Stimulated activated CD4-positive, alpha-beta T cell treated with anti-CD3 and anti-CD28 coated beads, Interleukin-1b, Interleukin-23, amount 100 ng/mL, for 48 hours (primary cell): Measurements from ENCODE around the gene GFM2.
"Not testable (repeated sequence)": the region's sequence is repeated elsewhere in the genome, so short reads cannot be mapped to it uniquely, and the experiment has no call there.

Source experiments
- DNase-seq: peaks from one replicate; pipeline ENCODE4 v3.0.0-alpha.2; 2020

Gene GFM2

DNA sequence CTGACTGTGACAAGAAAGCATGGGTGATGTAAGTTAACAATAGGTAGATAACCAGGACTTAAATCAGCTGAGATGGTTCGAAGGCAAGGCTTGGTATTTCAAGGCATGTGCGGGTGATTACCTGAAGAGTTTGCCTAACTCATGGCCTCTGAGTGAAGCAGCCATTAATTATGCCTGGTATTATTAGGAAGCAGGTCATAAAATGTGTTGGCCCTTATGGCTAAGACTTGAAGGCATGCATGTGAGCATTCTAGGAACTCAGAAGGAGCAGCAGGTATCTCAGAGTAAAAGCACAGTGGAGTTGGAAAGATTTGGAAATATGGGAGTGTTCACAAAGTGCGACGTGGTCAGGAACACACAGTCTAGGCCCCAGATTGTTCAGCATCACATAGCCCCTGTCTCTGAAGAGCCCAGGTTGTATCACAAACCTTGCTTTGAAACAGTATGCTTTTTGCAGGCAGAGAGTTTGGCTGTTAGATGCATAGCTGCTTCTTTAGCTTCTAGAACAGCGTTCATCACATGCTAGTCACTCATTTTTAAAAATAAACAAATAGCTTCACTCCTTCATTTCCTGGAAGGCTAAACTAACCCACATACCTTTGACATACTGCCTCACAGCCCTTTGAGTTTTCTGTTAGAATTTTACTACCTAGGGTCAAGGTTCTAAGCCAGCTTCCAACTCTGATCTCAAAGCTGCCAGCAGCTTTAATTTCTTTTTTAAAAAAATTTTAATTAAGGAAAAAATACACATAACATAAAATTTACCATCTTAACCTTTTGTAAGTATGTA lies 79.8 kb downstream of the GFM2 start:
- DNase-seq = no peak

DNA sequence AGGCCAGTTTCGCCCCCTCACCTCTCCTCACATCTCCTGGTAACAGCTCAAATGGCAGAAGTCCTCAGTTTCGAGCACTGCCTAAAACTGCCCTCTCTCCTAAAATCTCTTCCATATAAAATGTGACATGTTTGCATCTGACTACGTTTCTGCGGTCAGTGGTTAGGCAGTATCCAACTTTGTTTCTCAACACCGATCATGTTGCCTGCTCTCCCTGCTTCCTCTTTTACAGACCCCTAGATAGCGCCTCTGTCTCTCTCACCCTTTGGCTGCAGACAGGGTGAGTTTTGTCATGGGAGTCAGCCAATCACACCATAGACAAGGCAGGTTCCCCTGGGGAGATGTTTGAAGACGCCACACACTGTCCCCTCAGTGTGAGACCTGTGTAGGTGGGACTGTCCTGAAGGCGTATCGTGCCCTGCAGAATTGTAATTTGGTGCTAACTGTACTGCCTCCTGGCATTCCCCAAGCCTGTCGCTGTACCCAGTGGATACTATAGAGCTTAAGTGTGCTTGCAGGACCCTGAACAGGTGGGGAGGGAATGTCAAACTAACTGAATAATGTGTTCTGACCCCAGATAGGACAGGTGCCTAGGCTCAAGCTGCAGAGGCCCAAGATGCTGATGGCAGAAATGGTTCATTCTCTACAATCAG lies 80.8 kb downstream of the GFM2 start:
- peak; percentile 10 for DNase-seq

DNA sequence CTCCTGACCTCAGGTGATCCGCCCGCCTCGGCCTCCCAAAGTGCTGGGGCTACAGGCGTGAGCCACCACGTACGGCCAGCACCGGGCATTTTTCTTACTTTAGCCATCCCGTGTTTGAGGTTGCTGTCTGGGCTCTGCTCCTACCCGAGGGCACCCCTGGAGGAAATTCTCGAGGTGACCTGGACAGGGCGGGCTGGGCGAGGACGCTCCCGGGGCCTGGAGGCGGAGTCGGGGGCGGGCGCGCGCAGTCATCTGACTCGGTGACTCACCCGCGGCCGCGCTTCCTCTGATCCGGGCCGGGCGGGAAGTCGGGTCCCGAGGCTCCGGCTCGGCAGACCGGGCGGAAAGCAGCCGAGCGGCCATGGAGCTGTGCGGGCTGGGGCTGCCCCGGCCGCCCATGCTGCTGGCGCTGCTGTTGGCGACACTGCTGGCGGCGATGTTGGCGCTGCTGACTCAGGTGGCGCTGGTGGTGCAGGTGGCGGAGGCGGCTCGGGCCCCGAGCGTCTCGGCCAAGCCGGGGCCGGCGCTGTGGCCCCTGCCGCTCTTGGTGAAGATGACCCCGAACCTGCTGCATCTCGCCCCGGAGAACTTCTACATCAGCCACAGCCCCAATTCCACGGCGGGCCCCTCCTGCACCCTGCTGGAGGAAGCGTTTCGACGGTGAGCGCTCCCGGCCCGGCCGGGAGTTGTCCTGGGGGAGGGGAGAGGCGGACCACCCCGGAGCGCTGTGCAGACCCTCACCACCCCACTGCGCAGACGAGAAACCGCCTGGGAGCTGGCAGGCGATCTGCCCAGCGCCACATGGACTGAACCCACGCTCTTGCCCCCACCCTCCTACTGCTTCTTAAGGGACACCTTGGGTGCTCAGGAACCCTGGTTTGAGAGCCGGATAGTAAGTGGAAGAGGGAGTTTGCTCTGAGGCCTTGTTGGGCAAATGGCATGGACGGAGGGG lies 81.7 kb downstream of the GFM2 start, which contains the start of gene HEXB:
TSS of gene HEXB (plus strand) at position 334 of the 952 bp plus-strand sequence. CDS start at position 362, 28 bp downstream.
- DNase-seq = peak; percentile 87

DNA sequence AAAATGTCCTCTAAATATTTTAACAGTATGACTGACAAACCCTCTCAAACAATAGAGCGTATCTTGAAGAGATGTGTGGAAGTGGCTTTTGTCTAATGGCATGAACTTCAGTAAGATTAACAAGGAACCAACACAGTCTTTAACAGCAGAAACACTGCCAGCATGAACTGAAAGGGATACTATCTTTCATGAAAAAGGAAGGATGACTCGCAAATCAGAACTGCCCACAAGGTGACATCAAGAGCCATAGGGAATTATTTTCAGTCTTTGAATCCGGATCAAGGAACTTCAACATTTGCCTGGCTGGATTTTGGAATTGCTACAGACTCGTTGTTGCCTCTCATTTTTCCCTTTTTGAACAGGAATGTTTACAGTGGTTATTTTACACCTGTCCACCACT lies 87.0 kb downstream of the GFM2 start:
- no peak for DNase-seq

DNA sequence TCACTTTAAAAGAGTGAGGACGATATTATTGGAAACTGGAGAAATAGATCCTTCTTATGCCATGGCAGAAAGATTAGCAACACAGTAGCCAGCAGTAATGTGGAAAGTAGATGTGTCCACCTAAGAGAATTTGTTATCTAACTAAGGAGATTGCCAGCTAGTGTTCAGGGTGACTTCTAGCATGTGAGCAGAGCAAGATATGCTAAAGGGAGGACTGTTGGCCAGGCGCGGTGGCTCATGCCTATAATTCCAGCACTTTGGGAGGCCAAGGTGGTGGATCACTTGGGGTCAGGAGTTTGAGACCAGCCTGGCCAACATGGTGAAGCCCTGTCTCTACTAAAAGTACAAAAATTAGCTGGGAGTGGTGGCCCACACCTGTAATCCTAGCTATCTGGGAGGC lies 87.6 kb downstream of the GFM2 start:
- not testable (repeated sequence) for DNase-seq

DNA sequence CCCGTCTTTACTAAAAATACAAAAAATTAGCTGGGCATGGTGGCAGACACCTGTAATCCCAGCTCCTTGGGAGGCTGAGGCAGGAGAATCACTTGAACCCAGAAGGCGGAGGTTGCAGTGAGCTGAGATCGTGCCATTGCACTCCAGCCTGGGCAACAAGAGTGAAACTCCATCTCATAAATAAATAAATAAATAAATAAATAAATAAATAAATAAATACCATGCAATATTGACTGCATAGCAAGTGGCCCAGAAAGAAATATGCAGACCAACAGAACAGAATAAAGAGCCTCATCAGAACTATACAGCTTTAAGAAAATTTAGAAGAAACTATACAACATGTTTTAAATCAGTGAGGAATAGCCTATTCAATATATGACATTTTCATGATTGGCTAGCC lies 88.8 kb downstream of the GFM2 start:
- DNase-seq = not testable (repeated sequence)

DNA sequence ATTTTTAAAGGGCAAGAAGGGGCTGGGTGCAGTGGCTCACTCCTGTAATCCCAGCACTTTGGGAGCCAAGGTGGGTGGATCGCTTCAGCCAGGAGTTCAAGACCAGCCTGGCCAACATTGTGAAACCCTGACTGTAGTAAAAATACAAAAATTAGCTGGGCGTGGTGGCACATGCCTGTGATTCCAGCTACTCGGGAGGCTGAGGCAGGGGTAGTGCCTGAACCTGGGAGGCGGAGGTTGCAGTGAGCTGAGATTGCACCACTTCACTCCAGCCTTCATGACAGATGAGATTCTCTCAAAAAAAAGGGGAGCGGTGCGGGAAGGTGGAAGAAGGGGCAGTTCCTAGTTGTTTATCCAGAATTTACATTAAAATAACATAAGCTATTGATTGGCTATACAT lies 90.5 kb downstream of the GFM2 start:
- not testable (repeated sequence) for DNase-seq

DNA sequence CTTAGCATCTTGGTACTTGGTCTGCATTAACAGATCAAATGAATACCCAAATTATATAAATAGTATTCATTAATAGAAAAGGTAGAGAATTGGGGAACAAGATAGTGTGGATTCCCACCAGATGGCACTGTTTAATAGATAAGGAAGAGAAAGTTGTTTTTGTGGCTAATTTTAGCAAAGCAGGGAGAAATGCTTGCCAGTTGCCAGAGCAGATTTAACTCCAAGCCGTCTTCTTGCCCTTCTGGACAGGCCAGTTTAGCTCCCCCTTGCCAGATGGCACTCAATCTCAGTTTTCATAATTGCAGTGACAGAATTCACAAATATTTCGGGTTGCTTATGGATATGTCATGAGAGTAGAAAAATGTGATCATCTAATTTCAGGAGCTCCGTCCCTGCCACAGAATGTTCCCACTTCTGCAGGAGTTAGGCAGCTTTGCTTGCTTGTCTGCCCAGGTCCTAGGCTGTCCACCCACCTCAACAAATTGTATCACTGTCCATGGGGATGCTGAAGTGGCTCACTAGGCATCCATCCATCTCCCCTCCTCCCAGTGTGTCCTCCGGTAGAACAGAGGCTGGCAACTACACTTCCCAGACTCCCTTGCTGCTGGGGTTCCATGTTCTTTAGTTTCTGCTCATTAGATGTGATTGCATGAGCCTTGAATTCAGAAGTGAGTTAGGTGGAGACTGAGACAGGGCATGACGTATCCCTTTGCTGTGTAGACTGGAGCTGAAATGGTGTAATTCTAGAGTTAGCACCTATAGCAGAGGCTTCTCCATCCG lies 93.7 kb downstream of the GFM2 start:
- DNase-seq = no peak

DNA sequence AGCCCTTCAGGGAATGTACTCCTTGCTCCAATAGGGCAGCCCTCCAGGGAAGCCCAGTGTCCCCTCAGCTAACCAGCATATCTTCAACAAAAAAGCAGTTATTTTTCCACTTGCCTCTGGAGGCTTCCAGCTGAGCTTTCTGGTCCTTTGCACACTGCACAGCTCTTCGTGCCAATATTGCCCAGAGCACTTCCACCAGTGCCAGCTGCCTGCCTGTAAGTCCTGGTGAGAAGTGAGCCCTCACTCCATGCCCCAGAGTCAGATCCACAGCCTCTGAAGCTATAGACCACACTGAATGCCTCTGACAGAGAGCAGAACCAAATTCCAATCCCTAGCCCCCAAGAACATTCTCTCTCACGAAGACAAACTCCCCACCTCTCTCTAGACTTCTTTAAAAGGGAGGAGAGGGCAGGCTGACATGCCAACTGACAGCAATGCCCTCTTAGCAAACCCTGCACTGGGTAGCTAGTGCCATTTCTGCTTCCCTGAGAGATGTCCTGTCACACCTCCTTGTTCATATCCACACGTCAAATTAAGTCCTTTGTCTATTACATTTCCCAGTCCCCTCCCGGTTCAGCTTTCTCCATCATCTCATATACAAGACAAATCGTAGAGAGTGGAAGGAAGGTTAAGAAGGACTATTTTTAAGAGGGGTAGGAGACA lies 94.6 kb downstream of the GFM2 start:
- no peak for DNase-seq
